Transverse colon (tissue), 3 donors: ENCODE results near the gene CYP46A1.

Source experiments
- EP300 ChIP-seq: sonication (generic); formaldehyde crosslinking; IDR thresholded peaks from one replicate; pipeline ENCODE4 v1.6.1; 2017; ENCODE audit warnings: antibody characterized with exemption, low read depth
- TF ChIP-seq, protein P1 (sequence below), 5 experiments: fragments of 200-600 bp in 3 of 5; fragments of 450-650 bp in 2 of 5; sonication (generic) in 3 of 5; IDR thresholded peaks; 1 replicate in 2 of 5; 2 replicates in 3 of 5; pipeline ENCODE4 v1.5.1; 2016 to 2017; ENCODE audit warnings: antibody characterized with exemption in 5 of 5, inconsistent platforms in 3 of 5, mild to moderate bottlenecking in 2 of 5, moderate library complexity in 1 of 5

GRCh38 chr14:99657645-99658155 is 26.4 kb upstream of the CYP46A1 start:
- TF ChIP-seq, protein P1, sequence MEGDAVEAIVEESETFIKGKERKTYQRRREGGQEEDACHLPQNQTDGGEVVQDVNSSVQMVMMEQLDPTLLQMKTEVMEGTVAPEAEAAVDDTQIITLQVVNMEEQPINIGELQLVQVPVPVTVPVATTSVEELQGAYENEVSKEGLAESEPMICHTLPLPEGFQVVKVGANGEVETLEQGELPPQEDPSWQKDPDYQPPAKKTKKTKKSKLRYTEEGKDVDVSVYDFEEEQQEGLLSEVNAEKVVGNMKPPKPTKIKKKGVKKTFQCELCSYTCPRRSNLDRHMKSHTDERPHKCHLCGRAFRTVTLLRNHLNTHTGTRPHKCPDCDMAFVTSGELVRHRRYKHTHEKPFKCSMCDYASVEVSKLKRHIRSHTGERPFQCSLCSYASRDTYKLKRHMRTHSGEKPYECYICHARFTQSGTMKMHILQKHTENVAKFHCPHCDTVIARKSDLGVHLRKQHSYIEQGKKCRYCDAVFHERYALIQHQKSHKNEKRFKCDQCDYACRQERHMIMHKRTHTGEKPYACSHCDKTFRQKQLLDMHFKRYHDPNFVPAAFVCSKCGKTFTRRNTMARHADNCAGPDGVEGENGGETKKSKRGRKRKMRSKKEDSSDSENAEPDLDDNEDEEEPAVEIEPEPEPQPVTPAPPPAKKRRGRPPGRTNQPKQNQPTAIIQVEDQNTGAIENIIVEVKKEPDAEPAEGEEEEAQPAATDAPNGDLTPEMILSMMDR (IDR thresholded peaks at IDR 0.05) = no peak
- TF ChIP-seq EP300 = no peak
